Measurements from ENCODE around the gene GNAS.
A peak's percentile ranks its signal among the peaks of the same experiment; 100 is the strongest.
"Not testable (repeated sequence)": the region's sequence is repeated elsewhere in the genome, so short reads cannot be mapped to it uniquely, and the experiment has no call there.

GNAS gene

DNA sequence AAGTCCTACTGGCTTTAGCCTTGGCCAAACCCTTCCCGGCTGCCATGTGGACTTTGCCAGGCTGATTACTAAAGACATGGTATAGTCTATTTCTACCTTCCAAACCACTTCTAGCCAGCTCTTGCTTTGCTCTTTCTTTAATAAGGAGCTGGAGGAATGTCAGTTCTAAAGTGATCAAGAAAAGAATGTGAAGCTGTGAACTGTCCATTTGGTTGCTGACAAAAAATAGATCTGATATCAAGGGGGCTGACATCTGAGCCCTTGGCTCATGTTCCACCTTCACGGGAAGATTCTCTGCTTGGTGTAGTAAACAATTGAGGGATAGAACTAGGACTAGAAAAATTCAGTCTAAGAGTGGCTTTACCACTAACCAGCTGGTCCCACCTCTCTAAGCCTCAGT lies 24.4 kb upstream of the GNAS start:
- no peak for DNase-seq (ENCODE audit: low read depth in 2 of 2)

GRCh38 chr20:58828804-58829203 lies 23.7 kb upstream of the GNAS start:
- not testable (repeated sequence) for DNase-seq (ENCODE audit: low read depth in 2 of 2)

DNA sequence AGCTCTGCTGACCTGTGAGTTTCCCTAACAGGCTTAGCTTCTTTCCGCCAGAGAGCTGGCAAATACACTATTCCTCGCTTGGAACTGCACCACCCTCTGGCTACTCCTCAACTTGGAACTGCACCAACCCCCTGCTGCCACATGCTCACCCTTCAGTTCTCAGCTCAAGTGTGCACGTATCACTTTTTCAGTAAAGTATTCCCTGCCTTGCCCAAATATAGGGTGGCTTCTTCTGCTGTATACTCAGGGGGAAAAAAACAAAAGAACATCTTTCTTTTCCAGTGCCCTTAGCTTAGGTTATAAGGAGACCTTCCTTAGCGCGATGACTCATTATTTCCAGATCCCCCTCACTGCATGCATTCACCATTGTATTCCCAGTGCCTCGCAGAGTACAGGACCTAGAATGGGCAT lies 23.0 kb upstream of the GNAS start:
- no peak for DNase-seq (ENCODE audit: low read depth in 2 of 2)

- DNase-seq (ENCODE audit: low read depth in 2 of 2), result no peak
These were observed 20.1 kb upstream of the GNAS start for GRCh38 chr20:58832457-58832856.

DNA sequence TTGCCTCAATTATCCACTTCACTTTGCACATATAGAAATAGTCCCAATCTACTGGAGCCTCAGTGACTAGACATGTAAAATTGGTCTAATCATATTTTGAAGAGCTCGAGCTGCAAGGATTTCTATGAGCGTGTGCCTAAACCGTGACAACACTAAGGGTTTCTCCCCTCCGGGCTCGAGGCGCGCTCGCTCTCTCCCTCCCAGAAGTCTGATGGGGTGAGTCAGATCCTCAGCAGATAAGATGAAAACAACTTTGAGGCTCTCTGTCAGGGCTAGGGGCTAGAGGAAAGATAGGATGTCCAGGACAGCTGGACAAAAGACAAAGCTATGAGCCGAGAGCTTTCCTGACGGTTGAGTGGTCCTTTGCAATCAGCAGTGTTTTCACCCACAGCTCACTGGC lies 18.6 kb upstream of the GNAS start:
- DNase-seq (ENCODE audit: low read depth in 2 of 2), result no peak

GRCh38 chr20:58835231-58835630 lies 17.3 kb upstream of the GNAS start:
- no peak for DNase-seq (ENCODE audit: low read depth in 2 of 2)

GRCh38 chr20:58836616-58837204 lies 15.8 kb upstream of the GNAS start:
- no peak for DNase-seq (ENCODE audit: low read depth in 2 of 2)

DNA sequence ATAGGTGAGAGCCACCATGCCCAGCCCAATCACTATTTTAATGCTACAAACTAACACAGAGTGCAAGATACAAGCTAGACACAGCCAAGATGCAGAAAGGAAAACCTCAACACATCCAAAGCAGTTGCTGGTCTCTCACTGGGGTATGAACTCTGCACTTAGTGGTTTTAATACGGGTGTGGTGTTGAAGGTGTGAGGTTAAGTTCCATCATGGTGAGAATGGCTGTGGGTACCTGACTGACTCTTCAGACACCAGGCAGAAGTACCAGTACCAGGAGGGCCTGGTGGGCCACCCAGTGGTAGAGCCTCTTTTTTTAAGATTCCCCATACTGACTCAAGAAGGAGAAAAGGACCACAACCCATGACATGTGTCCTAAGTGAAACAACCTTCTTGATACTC lies 14.8 kb upstream of the GNAS start:
- no peak for DNase-seq (ENCODE audit: low read depth in 2 of 2)

DNA sequence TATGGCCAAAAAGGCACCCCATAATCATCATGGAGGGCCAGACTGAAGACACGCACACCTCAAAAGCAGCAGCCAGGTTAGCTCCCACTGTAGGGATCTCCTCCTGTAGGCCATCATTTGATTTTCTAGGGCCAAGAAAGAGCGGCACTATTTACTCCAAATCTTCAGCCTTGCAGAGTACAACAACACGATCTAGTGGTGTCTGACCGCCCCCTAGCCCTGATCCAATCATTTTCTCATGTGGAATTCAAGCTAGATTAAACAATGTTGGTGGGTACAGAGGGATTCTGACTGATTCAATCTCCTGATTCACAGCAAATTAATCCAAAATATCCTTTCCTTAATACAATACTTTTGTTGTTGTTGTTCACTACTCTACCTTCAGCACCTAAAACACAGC lies 14.3 kb upstream of the GNAS start:
- DNase-seq (ENCODE audit: low read depth in 2 of 2), result no peak

DNA sequence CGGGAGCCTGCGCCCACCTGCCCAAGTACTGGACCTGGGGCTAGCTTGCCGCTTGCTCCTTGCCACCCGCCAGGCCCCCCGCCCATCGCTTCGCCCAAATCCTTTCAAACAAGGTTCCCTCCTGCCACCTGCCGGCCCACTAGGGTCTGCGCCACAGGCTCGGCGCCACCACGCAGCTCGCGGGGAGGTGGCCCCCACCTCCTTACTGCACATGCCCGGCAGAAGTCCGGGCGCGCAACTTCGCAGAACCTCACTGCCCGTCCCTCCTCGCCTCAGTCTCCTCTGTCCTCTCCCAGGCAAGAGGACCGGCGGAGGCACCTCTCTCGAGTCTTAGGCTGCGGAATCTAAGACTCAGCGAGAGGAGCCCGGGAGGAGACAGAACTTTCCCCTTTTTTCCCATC lies 13.0 kb upstream of the GNAS start:
- peak in 1 of 2 donors; percentile 29 for DNase-seq (ENCODE audit: low read depth in 2 of 2)

GRCh38 chr20:58839991-58840747 lies 12.3 kb upstream of the GNAS start:
- no peak for DNase-seq (ENCODE audit: low read depth in 2 of 2)

GRCh38 chr20:58840816-58841538 lies 11.5 kb upstream of the GNAS start:
- DNase-seq (ENCODE audit: low read depth in 2 of 2), result no peak

DNA sequence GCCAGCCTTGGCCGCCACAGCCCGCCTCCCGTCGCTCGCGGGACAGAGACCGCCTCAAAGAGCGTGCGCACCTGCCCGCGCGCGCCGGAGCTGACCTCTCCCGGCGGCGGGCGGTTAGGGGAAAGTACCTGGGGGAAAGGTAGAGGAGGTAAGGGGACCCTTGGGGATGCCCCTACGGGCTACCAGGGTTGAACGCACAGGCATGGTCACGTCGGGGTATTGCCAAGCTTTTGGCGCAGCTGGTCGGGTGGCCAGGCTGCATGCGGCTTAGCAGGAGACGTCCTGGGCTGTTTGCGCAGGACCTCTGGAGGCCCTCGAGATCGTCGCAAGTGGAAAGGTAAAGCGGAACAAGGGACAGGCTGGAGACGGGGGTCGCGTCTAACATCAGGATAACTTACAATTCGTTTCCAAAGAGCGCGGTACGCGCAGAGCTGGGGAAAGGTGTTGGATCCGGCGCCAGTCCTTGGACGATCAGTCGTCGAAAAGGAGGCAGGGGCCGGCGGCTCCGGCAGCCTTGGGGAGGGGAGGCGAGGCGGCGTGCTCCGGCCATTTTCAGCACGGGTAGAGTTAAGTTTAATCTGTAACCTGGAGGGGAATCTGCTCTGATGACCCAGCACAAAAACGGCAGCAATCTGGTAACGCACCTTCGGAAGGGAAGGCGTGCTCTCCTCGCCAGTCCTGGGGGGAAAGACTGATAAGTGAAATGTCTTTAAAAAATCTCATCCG lies 10.8 kb upstream of the GNAS start:
- DNase-seq (ENCODE audit: low read depth in 2 of 2), result no peak

DNA sequence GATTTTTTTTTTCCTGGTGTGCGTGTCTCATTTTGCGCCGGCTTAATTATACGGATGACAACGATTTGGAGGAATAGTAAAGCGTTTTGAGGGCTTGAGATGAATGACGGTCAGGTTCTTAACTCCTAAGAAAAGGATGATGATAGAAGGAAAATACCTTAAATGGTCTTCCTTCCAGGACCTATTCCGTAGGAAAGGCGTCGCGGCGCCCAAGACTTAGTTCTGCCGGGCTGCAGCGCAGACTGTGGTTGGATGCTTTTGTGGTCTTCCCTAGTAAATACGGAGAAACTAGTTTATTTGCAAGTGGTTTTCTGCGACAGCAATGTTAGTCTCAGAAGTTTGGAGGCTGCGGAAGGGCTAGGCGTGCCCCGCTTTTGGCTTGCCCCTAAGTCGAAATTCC lies 10.2 kb upstream of the GNAS start:
- DNase-seq (ENCODE audit: low read depth in 2 of 2), result no peak

GRCh38 chr20:58843128-58843556 lies 9.4 kb upstream of the GNAS start:
- no peak for DNase-seq (ENCODE audit: low read depth in 2 of 2)

DNA sequence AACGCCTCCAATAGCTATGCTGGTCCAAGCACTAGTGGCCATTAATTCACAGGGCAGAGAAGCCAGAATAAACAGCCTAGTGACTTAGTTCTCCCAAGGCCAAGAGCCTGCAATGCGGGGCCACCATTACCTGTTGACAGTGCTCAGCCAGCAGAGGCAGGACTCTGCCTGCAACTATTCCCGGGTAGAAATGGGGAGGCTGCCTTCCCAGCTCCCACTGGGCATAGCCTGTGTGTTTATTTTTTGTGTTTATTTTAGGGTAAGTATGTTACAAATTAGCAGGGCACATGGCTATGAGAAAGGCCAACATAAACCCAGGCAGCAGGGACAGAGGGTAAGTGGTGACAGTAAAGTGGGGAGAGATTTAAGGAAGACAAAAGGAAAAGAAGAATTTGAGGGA lies 6.8 kb upstream of the GNAS start:
- DNase-seq (ENCODE audit: low read depth in 2 of 2), result no peak

DNA sequence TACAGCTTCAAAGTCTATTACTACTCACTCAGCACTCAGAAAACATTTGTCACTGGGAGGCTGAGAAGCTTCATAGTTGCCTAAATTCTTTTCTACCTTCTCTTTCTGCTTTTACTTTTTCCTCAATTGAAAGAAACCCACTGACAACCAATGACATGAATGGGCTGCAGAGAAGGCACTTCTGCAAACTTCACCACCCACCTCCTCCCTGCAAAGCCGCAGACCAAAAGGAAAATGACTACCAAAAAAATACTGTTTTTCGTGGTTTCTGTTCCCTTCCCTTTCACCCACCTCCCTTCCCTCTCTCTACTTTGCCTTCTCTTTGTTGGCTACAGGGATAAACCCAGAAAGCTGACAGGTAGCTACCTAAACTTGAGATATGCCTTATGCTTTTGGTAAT lies 5.1 kb upstream of the GNAS start:
- DNase-seq (ENCODE audit: low read depth in 2 of 2), result no peak

- peak; percentile 72 to 75 for DNase-seq (ENCODE audit: low read depth in 2 of 2)
These were observed 1.8 kb upstream of the GNAS start, which contains the start of gene GNAS-AS1 for GRCh38 chr20:58850693-58851174. Gene GNAS-AS1, minus strand, starts transcription at chr20:58850902.

- DNase-seq (ENCODE audit: low read depth in 2 of 2), result no peak
These were observed 1.1 kb upstream of the GNAS start for GRCh38 chr20:58851221-58851968.

DNA sequence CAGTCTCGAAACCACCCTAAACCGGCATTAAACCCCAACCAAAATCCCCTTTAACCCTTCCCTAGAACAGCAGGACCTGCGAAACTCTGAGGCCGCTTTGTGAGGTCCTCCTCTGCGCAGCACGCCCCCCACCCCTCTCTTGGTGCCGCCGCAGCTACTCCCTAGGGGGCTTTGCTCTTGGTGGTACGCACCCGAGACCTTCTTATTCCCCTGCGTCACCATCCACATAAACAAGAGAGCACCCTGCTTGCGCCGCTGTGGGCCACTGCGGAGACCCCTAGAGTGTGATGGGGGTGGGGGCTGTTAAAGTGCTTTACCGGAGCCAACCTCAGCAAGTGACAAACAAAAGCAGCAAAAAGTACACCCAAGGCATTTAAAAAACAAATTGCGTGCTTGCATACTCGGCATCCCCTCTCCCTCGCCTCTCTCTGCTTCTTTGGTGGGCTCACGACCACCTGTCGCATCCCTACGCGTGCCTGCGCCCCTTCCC lies 502 bp upstream of the GNAS start:
- no peak for DNase-seq (ENCODE audit: low read depth in 2 of 2)

- DNase-seq (ENCODE audit: low read depth in 2 of 2), result no peak
These were observed 950 bp downstream of the GNAS start for GRCh38 chr20:58853466-58853865.
